ENCODE measurements around the gene TMEM242. TPM values are rescaled to one million over a fixed set of nuclear protein-coding genes. Genes with fewer than 3 reads are reported as not detected.
A peak's percentile ranks its signal among the peaks of the same experiment; 100 is the strongest.

Gene TMEM242
- total and polyA plus RNA-seq, 8 donors, result 3.4 to 6.2 (median 4.5) TPM

DNA sequence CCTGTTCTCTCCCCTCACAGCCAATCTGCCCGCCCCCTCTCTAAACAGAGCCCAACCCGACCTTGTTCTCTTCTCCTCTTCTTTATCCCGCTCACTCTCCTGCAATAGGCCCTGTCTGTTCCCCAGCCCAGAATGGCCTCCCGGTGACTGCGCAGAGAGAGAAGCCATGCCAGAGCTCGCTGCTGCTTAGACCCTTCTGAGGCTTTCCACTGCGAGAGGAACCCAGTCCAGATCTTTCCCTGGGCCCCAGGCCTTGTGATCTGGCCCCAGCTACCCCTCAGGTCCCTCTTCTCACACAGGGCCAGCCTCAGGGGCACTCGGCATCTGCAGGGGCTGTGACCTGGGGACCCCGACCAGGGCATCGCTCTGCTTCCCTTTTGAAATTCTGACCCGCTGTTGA lies 58.1 kb downstream of the TMEM242 start:
- Histone ChIP-seq H3K36me3 (no peaks in the 10 kb centered on the region), H3K27ac (no peak overlapping the region), H3K27me3 (no peaks in the 10 kb centered on the region), H3K9me3 (no peaks in the 10 kb centered on the region), H3K4me3 (no peak overlapping the region), H3K4me1 (no peaks in the 10 kb centered on the region)
- intact Hi-C loops (cut with DNase I), result no loop called here
- peak in 1 of 4 donors; percentile 14 for ATAC-seq
- 83 to 91% methylated on average over 11 of the region's 11 CpGs for WGBS, 2 donors
- TF ChIP-seq, protein P1, sequence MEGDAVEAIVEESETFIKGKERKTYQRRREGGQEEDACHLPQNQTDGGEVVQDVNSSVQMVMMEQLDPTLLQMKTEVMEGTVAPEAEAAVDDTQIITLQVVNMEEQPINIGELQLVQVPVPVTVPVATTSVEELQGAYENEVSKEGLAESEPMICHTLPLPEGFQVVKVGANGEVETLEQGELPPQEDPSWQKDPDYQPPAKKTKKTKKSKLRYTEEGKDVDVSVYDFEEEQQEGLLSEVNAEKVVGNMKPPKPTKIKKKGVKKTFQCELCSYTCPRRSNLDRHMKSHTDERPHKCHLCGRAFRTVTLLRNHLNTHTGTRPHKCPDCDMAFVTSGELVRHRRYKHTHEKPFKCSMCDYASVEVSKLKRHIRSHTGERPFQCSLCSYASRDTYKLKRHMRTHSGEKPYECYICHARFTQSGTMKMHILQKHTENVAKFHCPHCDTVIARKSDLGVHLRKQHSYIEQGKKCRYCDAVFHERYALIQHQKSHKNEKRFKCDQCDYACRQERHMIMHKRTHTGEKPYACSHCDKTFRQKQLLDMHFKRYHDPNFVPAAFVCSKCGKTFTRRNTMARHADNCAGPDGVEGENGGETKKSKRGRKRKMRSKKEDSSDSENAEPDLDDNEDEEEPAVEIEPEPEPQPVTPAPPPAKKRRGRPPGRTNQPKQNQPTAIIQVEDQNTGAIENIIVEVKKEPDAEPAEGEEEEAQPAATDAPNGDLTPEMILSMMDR (IDR thresholded peaks at IDR 0.05), result no peak
- no peak for DNase-seq
- no peak for FAIRE-seq

DNA sequence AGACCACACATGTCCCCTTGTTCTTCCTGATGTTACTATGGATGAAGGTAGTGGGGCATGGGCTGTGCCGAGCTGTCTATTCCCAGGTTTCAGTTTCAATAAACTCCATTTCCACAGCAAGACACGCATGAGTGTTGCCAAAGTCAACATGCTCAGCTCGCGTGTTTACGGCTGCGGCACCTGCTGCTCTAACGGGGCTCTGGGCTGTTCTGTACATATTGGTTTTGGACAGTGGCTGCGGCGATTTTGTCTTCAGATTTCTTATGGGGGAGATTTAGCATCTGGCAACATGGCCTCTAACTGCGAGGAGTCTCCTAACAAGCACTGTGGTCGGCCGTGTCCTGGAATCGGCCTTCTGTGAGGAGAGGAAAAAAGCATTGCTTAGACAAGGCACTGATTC lies 58.6 kb downstream of the TMEM242 start:
- no peak for FAIRE-seq
- TF ChIP-seq, protein P1 (IDR thresholded peaks at IDR 0.05), result no peak
- Histone ChIP-seq H3K27me3 (no peaks in the 10 kb centered on the region), H3K9me3 (no peaks in the 10 kb centered on the region), H3K4me3 (peak overlapping the region in 1 of 4 donors; percentile 22), H3K4me1 (no peaks in the 10 kb centered on the region), H3K27ac (no peak overlapping the region), H3K36me3 (no peaks in the 10 kb centered on the region)
- DNase-seq, result no peak
- WGBS, 2 donors, result 40 to 41% methylated on average over 13 of the region's 13 CpGs
- peak; percentile 69 to 80 (median 78) for ATAC-seq
- intact Hi-C loops (cut with DNase I), result no loop called here

DNA sequence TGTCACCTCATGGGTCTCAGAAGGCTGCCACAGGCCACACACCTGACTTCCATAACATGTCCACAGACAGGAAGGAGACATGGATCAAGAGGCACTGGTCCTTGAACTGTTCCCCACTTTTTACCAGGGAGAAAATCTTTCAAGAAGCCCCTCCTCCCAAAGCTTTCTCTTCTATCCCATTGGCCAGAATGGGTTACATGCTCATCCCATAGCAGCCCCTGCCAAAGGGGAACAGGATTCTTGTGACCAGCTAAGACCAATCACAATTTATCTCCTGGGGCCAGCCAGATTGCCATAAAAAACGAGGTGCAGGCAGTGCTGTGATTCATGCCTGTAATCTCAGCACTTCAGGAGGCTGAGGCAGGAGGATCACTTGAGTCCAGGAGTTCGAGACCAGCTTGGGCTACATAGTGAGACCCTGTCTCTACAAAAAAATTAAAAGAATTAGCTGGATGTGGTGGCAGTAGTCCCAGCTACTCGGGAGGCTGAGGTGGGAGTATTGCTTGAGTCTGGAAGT lies 59.4 kb downstream of the TMEM242 start:
- ATAC-seq, result no peak
- WGBS, 2 donors, result 87 to 90% methylated on average over 3 of the region's 3 CpGs
- DNase-seq, result no peak
- Histone ChIP-seq H3K9me3 (no peaks in the 10 kb centered on the region), H3K36me3 (no peaks in the 10 kb centered on the region), H3K27me3 (no peaks in the 10 kb centered on the region), H3K4me3 (no peak overlapping the region), H3K27ac (no peak overlapping the region), H3K4me1 (no peaks in the 10 kb centered on the region)
- intact Hi-C loops (cut with DNase I), result no loop called here
- TF ChIP-seq, protein P1 (IDR thresholded peaks at IDR 0.05), result no peak
- no peak for FAIRE-seq

DNA sequence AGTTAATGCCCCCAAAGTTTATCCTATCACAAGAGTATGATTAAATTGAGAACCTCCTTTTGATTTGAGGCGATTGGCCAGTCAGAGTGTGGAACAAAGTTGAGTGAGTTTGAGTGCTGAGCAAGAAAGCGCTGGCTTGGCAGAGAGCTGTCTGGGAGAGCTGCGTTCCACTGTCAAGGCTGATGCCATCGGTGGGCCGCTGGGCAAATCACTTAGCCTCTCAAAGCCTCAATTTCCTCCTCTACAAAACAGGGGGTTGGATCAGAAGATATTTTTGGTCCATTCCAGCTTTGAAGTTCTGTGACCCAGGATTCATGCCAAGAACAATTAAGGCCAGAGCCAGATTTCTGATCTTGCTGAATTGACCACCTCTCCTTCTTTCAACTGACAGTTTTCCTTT lies 60.2 kb downstream of the TMEM242 start:
- TF ChIP-seq, protein P1 (IDR thresholded peaks at IDR 0.05), result no peak
- WGBS, 2 donors, result 77 to 79% methylated on average over 5 of the region's 5 CpGs
- no peak for FAIRE-seq
- intact Hi-C loops (cut with DNase I), result no loop called here
- no peak overlapping the region for H3K4me3 ChIP-seq
- no peak for DNase-seq
- H3K9me3 ChIP-seq, result no peaks in the 10 kb centered on the region
- H3K4me1 ChIP-seq, result no peaks in the 10 kb centered on the region
- ATAC-seq, result no peak
- no peaks in the 10 kb centered on the region for H3K27me3 ChIP-seq
- H3K36me3 ChIP-seq, result no peaks in the 10 kb centered on the region
- no peak overlapping the region for H3K27ac ChIP-seq

DNA sequence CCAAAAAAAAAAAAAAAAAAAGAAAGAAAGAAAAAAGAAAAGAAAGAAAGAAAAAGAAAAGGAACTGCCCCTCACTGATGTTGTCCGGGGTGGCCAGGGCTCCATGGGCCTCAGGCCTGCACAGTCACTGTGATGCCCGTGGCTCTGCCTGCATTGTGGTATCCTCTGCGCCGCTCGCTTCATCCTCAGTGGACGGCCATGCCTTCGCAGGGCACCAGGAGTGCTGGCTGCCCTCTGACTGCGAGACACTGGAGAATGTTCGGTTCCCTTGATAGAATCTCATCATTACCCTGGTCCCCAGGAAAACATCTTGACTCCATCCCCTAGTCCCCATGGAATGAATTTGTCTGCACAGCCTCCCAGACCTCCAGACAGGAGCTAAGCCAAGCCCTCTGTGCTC lies 61.7 kb downstream of the TMEM242 start:
- no peaks in the 10 kb centered on the region for H3K27me3 ChIP-seq
- WGBS, 2 donors, result 83 to 97% methylated on average over 9 of the region's 9 CpGs
- intact Hi-C loops (cut with DNase I), result no loop called here
- ATAC-seq (no peak), FAIRE-seq (no peak), DNase-seq (no peak)
- H3K9me3 ChIP-seq, result no peaks in the 10 kb centered on the region
- TF ChIP-seq, protein P1 (IDR thresholded peaks at IDR 0.05), result no peak
- no peaks in the 10 kb centered on the region for H3K36me3 ChIP-seq
- H3K4me1 ChIP-seq, result no peaks in the 10 kb centered on the region
- no peak overlapping the region for H3K4me3 ChIP-seq
- no peak overlapping the region for H3K27ac ChIP-seq
